ENCODE results near the gene HSD17B12.

HSD17B12 gene

DNA sequence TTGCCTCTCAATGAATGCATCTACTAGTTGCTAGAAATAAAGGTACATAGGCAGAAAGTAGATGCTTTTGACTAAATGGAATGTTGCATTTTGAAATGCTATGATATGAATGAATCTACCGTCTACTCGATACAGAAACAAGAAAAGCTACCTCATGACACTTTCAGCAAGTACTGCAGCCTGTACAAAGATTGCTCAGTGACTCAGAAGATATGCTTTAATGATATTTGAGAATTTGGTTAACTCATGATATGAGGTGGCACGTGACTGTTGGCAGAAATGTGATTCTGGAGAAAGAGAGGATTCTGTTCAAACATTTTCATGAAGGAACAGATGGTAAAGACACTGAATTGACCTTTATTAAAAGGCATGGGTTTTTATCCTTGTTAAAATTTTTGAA is 76.0 kb downstream of the HSD17B12 start:
- peak; percentile 48; the same call in 2 of the 3 replicates for ATAC-seq
- TF ChIP-seq, protein P1, sequence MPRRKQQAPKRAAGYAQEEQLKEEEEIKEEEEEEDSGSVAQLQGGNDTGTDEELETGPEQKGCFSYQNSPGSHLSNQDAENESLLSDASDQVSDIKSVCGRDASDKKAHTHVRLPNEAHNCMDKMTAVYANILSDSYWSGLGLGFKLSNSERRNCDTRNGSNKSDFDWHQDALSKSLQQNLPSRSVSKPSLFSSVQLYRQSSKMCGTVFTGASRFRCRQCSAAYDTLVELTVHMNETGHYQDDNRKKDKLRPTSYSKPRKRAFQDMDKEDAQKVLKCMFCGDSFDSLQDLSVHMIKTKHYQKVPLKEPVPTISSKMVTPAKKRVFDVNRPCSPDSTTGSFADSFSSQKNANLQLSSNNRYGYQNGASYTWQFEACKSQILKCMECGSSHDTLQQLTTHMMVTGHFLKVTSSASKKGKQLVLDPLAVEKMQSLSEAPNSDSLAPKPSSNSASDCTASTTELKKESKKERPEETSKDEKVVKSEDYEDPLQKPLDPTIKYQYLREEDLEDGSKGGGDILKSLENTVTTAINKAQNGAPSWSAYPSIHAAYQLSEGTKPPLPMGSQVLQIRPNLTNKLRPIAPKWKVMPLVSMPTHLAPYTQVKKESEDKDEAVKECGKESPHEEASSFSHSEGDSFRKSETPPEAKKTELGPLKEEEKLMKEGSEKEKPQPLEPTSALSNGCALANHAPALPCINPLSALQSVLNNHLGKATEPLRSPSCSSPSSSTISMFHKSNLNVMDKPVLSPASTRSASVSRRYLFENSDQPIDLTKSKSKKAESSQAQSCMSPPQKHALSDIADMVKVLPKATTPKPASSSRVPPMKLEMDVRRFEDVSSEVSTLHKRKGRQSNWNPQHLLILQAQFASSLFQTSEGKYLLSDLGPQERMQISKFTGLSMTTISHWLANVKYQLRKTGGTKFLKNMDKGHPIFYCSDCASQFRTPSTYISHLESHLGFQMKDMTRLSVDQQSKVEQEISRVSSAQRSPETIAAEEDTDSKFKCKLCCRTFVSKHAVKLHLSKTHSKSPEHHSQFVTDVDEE (CRISPR knock-in tag; IDR thresholded peaks at IDR 0.05), result no peak
- TF ChIP-seq TOX (CRISPR knock-in tag; IDR thresholded peaks at IDR 0.05; ENCODE audit: borderline replicate concordance) (no peak), ESRRG (CRISPR knock-in tag; IDR thresholded peaks at IDR 0.05) (no peak), ARNTL (CRISPR knock-in tag; IDR thresholded peaks at IDR 0.05; ENCODE audit: borderline replicate concordance, low read depth) (no peak), TCF4 (CRISPR knock-in tag; IDR thresholded peaks at IDR 0.05; ENCODE audit: borderline replicate concordance) (no peak), RARB (CRISPR knock-in tag; IDR thresholded peaks at IDR 0.05) (no peak), OSR1 (CRISPR knock-in tag; IDR thresholded peaks at IDR 0.05) (no peak)
- TF ChIP-seq, protein P2, sequence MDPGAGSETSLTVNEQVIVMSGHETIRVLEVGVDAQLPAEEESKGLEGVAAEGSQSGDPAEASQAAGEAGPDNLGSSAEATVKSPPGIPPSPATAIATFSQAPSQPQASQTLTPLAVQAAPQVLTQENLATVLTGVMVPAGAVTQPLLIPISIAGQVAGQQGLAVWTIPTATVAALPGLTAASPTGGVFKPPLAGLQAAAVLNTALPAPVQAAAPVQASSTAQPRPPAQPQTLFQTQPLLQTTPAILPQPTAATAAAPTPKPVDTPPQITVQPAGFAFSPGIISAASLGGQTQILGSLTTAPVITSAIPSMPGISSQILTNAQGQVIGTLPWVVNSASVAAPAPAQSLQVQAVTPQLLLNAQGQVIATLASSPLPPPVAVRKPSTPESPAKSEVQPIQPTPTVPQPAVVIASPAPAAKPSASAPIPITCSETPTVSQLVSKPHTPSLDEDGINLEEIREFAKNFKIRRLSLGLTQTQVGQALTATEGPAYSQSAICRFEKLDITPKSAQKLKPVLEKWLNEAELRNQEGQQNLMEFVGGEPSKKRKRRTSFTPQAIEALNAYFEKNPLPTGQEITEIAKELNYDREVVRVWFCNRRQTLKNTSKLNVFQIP (CRISPR knock-in tag; IDR thresholded peaks at IDR 0.05; ENCODE audit: borderline replicate concordance, low read depth), result no peak

DNA sequence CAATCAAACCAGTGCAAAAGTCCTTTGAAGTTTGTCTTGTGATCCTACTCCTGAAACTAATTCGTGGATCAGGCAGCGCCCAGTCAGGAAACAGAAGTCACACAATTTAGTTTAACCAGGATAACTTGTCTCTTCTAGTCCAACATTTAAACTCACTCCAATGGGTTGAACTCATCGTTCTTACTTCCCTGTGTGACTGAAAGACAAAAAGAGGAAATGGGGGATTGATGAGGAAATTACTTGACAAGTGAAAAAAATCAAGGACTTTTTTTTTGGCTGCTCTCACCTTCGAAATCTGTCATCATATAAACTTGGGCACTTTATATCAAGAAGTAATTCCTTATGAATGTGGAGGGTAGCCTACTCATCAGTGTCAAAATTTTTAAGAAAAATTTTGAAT is 78.4 kb downstream of the HSD17B12 start:
- no peak for ATAC-seq
- TF ChIP-seq, protein P3, sequence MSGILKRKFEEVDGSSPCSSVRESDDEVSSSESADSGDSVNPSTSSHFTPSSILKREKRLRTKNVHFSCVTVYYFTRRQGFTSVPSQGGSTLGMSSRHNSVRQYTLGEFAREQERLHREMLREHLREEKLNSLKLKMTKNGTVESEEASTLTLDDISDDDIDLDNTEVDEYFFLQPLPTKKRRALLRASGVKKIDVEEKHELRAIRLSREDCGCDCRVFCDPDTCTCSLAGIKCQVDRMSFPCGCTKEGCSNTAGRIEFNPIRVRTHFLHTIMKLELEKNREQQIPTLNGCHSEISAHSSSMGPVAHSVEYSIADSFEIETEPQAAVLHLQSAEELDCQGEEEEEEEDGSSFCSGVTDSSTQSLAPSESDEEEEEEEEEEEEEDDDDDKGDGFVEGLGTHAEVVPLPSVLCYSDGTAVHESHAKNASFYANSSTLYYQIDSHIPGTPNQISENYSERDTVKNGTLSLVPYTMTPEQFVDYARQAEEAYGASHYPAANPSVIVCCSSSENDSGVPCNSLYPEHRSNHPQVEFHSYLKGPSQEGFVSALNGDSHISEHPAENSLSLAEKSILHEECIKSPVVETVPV (CRISPR knock-in tag; IDR thresholded peaks at IDR 0.05), result no peak
- TF ChIP-seq, protein P2 (CRISPR knock-in tag; IDR thresholded peaks at IDR 0.05; ENCODE audit: borderline replicate concordance, low read depth), result no peak
- TF ChIP-seq, protein P4, sequence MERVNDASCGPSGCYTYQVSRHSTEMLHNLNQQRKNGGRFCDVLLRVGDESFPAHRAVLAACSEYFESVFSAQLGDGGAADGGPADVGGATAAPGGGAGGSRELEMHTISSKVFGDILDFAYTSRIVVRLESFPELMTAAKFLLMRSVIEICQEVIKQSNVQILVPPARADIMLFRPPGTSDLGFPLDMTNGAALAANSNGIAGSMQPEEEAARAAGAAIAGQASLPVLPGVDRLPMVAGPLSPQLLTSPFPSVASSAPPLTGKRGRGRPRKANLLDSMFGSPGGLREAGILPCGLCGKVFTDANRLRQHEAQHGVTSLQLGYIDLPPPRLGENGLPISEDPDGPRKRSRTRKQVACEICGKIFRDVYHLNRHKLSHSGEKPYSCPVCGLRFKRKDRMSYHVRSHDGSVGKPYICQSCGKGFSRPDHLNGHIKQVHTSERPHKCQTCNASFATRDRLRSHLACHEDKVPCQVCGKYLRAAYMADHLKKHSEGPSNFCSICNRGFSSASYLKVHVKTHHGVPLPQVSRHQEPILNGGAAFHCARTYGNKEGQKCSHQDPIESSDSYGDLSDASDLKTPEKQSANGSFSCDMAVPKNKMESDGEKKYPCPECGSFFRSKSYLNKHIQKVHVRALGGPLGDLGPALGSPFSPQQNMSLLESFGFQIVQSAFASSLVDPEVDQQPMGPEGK (CRISPR knock-in tag; IDR thresholded peaks at IDR 0.05; ENCODE audit: borderline replicate concordance), result no peak
- no peak for TF ChIP-seq ZFP30 (CRISPR knock-in tag; IDR thresholded peaks at IDR 0.05)
- TF ChIP-seq ISL1 (CRISPR knock-in tag; IDR thresholded peaks at IDR 0.05), result no peak
- TF ChIP-seq GLIS3 (CRISPR knock-in tag; IDR thresholded peaks at IDR 0.05), result no peak
- TF ChIP-seq, protein P5, sequence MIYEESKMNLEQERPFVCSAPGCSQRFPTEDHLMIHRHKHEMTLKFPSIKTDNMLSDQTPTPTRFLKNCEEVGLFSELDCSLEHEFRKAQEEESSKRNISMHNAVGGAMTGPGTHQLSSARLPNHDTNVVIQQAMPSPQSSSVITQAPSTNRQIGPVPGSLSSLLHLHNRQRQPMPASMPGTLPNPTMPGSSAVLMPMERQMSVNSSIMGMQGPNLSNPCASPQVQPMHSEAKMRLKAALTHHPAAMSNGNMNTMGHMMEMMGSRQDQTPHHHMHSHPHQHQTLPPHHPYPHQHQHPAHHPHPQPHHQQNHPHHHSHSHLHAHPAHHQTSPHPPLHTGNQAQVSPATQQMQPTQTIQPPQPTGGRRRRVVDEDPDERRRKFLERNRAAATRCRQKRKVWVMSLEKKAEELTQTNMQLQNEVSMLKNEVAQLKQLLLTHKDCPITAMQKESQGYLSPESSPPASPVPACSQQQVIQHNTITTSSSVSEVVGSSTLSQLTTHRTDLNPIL (CRISPR knock-in tag; IDR thresholded peaks at IDR 0.05; ENCODE audit: low read depth), result no peak
- no peak for TF ChIP-seq PPARA (CRISPR knock-in tag; IDR thresholded peaks at IDR 0.05; ENCODE audit: borderline replicate concordance)
- no peak for TF ChIP-seq TCF4 (CRISPR knock-in tag; IDR thresholded peaks at IDR 0.05; ENCODE audit: borderline replicate concordance)
- no peak for TF ChIP-seq ZC3H10 (CRISPR knock-in tag; IDR thresholded peaks at IDR 0.05)
- no peak for TF ChIP-seq ZNF70 (CRISPR knock-in tag; IDR thresholded peaks at IDR 0.05)
- no peak for TF ChIP-seq ESRRG (CRISPR knock-in tag; IDR thresholded peaks at IDR 0.05)
- TF ChIP-seq ARNTL (CRISPR knock-in tag; IDR thresholded peaks at IDR 0.05; ENCODE audit: borderline replicate concordance, low read depth), result no peak
- no peak for TF ChIP-seq OSR1 (CRISPR knock-in tag; IDR thresholded peaks at IDR 0.05)

DNA sequence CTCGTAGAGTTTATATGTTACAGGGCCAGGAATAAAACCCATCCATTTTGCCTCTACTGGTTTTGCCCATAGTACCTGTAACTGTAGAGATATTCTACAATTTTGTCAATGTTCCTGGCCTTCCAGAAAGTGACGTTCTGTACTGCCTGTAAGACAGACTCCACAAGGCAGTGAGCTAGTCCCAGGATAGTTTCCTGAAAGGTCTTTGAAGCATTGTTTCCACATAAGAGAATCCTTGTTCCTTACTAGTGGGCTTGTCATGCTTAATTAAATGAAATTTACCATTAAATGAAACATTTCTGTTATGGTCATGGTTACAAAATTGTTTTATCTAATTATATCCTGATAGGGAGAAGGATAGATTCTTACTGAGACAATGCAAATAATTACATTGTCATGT is 80.4 kb downstream of the HSD17B12 start:
- 0 out of 2 replicates have a peak, but pooled peaks have one; percentile 12 for TF ChIP-seq TCF4 (CRISPR knock-in tag; IDR thresholded peaks at IDR 0.05; ENCODE audit: borderline replicate concordance)
- TF ChIP-seq ISL1 (CRISPR knock-in tag; IDR thresholded peaks at IDR 0.05), result peak; percentile 61; the same call in 1 of the 2 replicates
- TF ChIP-seq ZFP3 (CRISPR knock-in tag; IDR thresholded peaks at IDR 0.05), result no peak
- TF ChIP-seq SNAI2 (CRISPR knock-in tag; IDR thresholded peaks at IDR 0.05), result no peak

More for the DNA sequence above, 80.4 kb downstream of the HSD17B12 start:
- ATAC-seq, result peak; percentile 67; the same call in 2 of the 3 replicates
